Right hindlimb (tissue), 1 donor: ENCODE results near the gene DHRSX.
"Not testable (repeated sequence)": the region's sequence is repeated elsewhere in the genome, so short reads cannot be mapped to it uniquely, and the experiment has no call there.

ENCODE experiments used
- DNase-seq: peaks from one replicate; pipeline ENCODE4 v3.0.0-alpha.2; 2018

DHRSX gene

GRCh38 chrX:2500803-2501558 lies at the start of gene DHRSX, which contains the start of gene ZBED1:
DHRSX (minus strand) TSS chrX:2500976; CDS start chrX:2500925, 51 bp downstream.
ZBED1 (minus strand) TSS chrX:2500976; CDS start chrX:2490719, 10,257 bp downstream.
- DNase-seq = no peak

DNA sequence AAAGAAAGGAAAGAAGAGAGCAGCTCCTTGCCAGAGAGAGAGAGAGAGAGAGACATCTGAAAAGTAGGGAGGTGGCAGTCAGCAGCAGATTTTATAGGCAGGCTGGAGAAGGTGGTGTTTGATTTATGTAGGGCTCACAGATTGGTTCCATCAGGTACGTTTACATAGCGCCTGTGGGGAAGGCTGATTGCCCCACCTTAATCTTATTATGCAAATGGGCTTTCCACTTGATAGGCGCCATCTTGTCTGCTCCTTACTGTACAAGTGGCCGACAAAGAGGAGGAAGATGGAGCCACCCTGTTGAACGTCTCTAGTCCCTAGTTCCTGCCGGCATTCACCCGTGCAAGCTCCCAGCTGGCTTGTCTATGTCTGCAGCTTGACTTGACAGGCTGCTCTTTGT lies 49.1 kb upstream of the DHRSX start:
- DNase-seq = no peak

- no peak for DNase-seq
Measured at GRCh38 chrX:2548711-2549423, 48.1 kb upstream of the DHRSX start.

- no peak for DNase-seq
Measured at GRCh38 chrX:2547736-2548135, 47.0 kb upstream of the DHRSX start.

DNA sequence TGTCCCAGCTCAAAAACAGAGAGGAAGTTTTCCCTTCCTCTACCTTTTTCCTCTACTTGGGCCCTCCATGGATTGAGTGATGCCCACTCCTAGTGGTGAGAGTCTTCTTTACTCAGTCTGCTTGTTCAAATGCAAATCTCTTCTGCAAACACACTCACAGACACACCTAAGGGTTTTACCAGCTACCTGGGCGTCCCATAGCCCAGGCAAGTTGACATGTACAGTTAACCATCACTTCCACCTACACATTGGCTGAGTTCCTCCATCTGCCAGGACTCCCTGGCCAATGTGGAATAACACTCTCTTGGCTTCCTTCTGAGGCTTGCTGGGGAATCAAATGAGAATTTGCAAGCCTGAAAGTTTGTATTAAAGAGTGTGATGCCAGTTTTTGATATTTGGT lies 45.7 kb upstream of the DHRSX start:
- DNase-seq = no peak

DNA sequence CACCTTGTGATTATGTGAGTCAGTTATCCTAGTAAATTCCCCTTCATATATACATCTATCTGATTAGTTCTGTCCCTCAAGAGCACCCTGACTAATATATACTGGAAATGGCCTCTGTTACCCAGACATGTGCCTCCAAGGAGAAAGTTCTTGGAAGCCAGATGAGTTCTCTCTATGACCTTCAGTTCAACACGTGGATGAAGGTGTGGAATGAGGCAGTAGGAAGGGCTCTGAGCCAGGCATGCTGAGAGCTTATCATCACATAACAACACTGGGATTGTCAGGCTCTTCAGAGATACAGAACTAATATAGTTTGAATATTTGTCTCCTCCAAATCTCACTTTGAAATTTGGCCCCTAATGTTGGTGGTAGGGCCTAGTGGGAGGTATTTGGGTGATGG lies 44.4 kb upstream of the DHRSX start:
- DNase-seq = no peak

DNA sequence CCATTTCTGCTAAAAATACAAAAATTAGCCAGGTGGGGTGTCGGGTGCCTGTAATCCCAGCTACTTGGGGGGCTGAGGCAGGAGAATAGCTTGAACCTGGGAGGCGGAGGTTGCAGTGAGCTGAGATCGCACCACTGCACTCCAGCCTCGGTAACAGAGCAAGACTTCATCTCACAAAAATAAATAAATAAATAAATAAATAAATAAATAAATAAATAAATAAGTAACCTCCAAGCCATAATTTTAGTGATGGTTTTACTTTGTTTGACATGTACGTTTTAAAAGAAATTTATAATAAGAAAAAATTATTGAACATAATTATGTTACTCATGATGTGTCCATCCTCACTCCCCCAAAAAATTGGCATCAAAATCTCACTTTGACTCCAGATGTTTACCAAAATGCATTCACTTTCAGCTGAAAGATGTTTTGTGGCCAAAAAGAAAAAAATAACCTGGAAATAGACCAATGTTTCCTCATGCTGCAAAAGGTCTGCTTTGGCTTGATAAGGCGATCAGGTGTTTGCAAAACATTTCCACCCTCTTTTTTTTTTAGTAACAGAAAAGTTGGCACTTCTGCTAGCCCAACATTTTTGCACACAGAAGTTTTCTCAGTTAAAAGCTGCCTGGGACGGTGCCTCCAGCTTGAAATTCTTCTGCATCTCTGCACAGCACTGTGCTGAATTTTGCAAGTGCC lies 42.2 kb upstream of the DHRSX start:
- peak; percentile 27 for DNase-seq

- no peak for DNase-seq
Measured at GRCh38 chrX:2541603-2542002, 40.8 kb upstream of the DHRSX start.

DNA sequence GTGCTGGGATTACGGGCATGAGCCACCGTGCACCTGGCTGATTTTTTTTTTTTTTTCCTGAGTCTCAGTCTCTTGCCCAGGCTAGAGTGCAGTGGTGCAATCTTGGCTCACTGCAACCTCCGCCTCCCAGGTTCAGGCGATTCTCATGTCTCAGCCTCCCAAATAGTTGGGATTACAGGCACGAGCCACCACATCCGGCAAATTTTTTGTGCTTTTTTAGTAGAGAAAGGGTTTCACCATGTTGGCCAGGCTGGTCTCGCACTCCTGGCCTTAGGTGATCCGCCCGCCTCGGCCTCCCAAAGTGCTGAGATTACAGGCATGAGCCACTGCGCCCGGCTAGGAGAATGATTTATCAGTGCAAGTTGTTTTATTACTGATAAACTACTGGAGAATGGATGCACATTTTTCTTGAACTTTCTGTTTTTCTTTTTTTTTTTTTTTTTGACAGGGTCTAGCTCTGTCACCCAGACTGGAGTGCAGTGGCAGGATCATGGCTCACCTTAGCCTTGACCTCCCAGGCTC lies 39.7 kb upstream of the DHRSX start:
- DNase-seq = no peak

- DNase-seq = no peak
Measured at GRCh38 chrX:2539586-2539985, 38.8 kb upstream of the DHRSX start.

- peak; percentile 69 for DNase-seq
Measured at GRCh38 chrX:2538031-2538757, 37.4 kb upstream of the DHRSX start.

DNA sequence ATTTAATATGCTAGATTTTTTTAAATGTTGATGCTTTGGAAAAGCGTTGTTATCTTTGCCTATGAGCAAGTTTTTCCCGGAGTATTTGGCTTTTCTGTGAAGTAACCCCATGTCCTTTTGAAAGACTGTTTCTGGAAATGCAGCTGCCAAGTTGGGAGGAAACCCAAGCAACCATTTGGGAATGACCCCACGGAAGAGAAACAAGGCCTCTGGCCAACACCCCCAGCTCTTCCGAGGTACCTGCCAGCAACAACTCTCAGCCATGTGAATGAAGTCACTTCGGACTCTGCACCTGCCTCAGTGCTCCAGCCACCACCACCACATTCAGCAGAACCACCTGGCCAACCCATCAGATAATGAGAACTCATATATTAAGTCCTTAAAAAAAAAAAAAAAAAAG lies 36.2 kb upstream of the DHRSX start:
- DNase-seq = peak; percentile 65

DNA sequence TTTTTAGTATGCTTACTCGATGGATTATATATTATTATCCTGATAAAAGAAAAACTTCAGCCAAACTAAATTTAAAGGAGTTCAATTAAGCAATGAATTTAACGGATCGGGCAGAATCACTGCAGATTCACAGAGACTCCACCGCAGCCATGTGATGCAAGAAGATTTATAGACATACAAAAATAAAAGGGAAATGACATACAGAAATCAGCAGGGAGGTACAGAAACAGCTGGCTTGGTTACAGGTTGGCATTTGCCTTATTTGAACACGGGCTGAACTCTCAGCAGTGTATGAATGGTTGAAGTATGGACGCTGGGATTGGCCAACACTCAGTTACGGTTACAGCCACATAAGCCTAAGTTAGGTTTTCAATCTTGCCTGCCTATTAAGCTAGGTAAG lies 35.4 kb upstream of the DHRSX start:
- no peak for DNase-seq

DNA sequence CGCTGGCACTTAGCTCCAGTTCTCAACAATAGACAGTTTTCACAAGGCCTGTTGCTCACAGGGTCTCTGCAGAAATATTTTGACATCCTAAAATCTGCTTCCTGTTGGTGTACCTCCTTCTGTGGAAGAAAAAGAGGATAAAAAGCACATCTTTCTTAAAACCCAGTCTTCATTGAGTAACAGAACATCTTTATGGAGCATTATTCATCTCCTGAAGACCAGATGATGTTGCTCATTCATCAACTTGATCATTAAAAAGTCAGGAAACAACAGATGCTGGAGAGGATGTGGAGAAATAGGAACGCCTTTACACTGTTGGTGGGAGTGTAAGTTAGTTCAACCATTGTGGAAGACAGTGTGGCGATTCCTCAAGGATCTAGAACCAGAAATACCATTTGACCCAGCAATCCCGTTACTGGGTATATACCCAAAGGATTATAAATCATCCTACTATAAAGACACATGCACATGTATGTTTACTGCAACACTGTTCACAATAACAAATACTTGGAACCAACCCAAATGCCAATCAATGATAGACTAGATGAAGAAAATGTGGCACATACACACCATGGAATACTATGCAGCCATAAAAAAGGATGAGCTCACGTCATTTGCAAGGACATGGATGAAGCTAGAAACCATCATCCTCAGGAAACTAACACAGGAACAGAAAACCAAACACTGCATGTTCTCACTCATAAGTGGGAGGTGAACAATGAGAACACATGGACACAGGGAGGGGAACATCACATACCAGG lies 33.7 kb upstream of the DHRSX start:
- DNase-seq = not testable (repeated sequence)

- DNase-seq = no peak
Measured at GRCh38 chrX:2533424-2533823, 32.6 kb upstream of the DHRSX start.

GRCh38 chrX:2526390-2526789 lies 25.6 kb upstream of the DHRSX start:
- no peak for DNase-seq

- no peak for DNase-seq
Measured at GRCh38 chrX:2523911-2524310, 23.1 kb upstream of the DHRSX start.

- no peak for DNase-seq
Measured at GRCh38 chrX:2521927-2522386, 21.2 kb upstream of the DHRSX start.

DNA sequence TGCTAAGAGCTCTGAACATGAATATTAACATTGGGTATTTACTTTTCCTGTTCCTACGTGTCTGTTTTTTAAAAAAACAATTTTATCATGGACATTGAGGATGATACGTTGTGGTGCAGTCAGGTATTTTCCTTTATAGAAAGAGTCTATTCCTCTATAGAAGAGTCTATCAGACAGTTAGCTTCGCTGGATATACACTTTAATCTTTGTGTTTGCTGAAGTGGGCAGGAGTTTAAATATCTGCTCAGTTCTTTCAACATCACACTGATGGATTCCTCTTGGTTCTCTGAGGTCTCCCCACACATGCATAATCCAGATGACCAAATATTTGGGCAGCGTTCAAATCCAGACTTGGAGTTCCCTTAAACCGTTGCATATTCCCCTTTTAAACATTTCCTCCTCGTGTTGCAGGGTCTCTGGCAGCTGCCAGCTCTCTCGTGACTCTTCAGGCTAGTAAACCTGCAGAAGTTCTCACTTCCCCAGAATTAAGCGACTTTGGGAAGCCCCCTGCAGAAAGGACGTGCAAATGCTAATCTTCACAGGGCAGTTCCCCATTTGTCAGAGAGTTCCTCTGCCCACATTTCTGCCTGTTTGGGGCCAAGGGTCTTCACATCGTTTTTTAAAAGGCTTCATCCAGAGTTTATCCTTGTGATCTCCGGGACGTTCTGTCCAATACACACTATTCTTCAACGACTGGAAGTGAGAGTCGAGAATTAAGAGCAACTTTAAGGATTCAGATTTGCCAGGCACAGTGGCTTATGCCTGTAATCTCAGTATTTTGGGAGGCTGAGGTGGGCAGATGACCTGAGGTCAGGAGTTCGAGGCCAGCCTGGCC lies 20.5 kb upstream of the DHRSX start:
- peak; percentile 48 for DNase-seq

- no peak for DNase-seq
Measured at GRCh38 chrX:2520539-2520938, 19.8 kb upstream of the DHRSX start.

DNA sequence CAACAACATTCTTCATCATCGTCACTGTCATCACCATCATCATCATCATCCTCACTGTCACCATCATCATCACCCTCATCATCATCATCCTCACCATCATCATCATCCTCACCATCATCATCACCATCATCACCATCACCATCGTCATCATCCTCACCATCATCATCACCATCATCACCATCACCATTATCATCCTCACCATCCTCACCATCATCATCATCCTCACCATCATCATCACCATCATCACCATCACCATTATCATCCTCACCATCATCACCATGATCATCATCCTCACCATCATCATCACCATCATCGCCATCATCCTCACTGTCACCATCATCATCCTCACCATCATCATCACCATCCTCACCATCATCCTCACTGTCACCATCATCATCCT lies 18.9 kb upstream of the DHRSX start:
- DNase-seq = not testable (repeated sequence)
